Common myeloid progenitor, CD34-positive (primary cell): ENCODE results near the gene PRKCE.

Experiments used
- CTCF ChIA-PET: fragments of 350-600 bp; sonication (Branson Sonifier 250); formaldehyde crosslinking; loops from one replicate; lab custom pipeline; 2021; ENCODE audit warnings: antibody characterized with exemption; lab: Charles Lee
- POLR2A ChIA-PET: fragments of 350-600 bp; sonication (Branson Sonifier 250); formaldehyde crosslinking; loops from one replicate; lab custom pipeline; 2021; ENCODE audit warnings: antibody characterized with exemption; lab: Charles Lee
- DNase-seq, 3 donors: peaks; one replicate each; pipeline versions ENCODE4 v3.0.0 to v3.0.0-alpha.2; 2013
- H3K27ac ChIP-seq, 2 experiments: 1 replicate in 1 of 2; 2 replicates in 1 of 2; pipeline ENCODE4 v1.7.0; 2013; ENCODE audit warnings: inconsistent platforms in 2 of 2, low read length in 2 of 2, mild to moderate bottlenecking in 2 of 2, low read depth in 1 of 2, moderate library complexity in 1 of 2; ENCODE audit not compliant: severe bottlenecking in 2 of 2, insufficient read depth in 1 of 2, poor library complexity in 1 of 2
- H3K27me3 ChIP-seq, 5 experiments: replicated peaks in 2 of 5; 1 replicate in 3 of 5; 2 replicates in 2 of 5; pipeline versions ENCODE4 v1.6.1 to v1.7.0; 2013; ENCODE audit warnings: low read length in 4 of 5, mild to moderate bottlenecking in 2 of 5, moderate library complexity in 2 of 5, inconsistent platforms in 1 of 5; ENCODE audit not compliant: insufficient read depth in 5 of 5, control insufficient read depth in 4 of 5
- H3K36me3 ChIP-seq, 4 experiments: 1 replicate in 2 of 4; 2 replicates in 2 of 4; pipeline versions ENCODE4 v1.6.1 to v1.7.0; 2013; ENCODE audit warnings: low read length in 3 of 4, control low read depth in 1 of 4, mild to moderate bottlenecking in 1 of 4; ENCODE audit not compliant: control insufficient read depth in 4 of 4, insufficient read depth in 4 of 4
- H3K4me1 ChIP-seq, 4 experiments: 1 replicate in 3 of 4; 2 replicates in 1 of 4; pipeline versions ENCODE4 v1.6.1 to v1.7.1; 2013; ENCODE audit warnings: low read length in 3 of 4, mild to moderate bottlenecking in 3 of 4, control low read depth in 1 of 4, inconsistent platforms in 1 of 4, moderate library complexity in 1 of 4; ENCODE audit not compliant: control insufficient read depth in 4 of 4, insufficient read depth in 4 of 4; ENCODE audit errors: control extremely low read depth in 1 of 4
- H3K4me3 ChIP-seq, 7 experiments: 1 replicate in 4 of 7; 2 replicates in 3 of 7; pipeline versions ENCODE4 v1.5.1 to v1.7.0; 2013; ENCODE audit warnings: mild to moderate bottlenecking in 7 of 7, low read length in 6 of 7, moderate library complexity in 6 of 7, inconsistent platforms in 2 of 7, low read depth in 2 of 7, control low read depth in 1 of 7; ENCODE audit not compliant: insufficient read depth in 4 of 7, control insufficient read depth in 1 of 7; ENCODE audit errors: extremely low read depth in 1 of 7
- H3K9me3 ChIP-seq, 5 experiments: 1 replicate in 4 of 5; 2 replicates in 1 of 5; pipeline versions ENCODE4 v1.6.1 to v1.7.1; 2013; ENCODE audit warnings: low read length in 4 of 5, mild to moderate bottlenecking in 2 of 5, inconsistent platforms in 1 of 5, low read depth in 1 of 5, moderate library complexity in 1 of 5; ENCODE audit not compliant: control insufficient read depth in 4 of 5, insufficient read depth in 2 of 5; ENCODE audit errors: control extremely low read depth in 1 of 5
- WGBS: methylation state at CpG from one replicate; pipeline ENCODE4 v1.1.5; 2013; ENCODE audit not compliant: insufficient coverage; 5-methylcytosine and 5-hydroxymethylcytosine counted together

Gene PRKCE

DNA sequence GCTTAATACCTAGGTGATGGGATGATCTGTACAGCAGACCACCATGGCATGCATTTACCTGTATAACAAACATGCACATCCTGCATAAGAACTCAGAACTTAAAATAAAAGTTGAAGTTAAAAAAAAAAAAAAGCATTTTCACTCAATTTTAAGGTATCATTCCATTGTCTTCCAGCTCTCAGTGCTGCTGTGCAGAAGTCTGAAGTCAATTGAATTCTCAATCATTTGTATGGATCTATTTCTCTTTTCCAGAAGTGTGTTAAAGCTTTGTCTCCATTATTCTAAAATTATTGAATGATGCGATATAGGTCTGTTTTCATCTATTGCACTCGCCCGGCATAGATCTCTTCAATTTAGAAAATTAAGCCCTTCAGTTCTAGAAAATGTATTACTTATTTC is 443.2 kb downstream of the PRKCE start:
- ChIA-PET CTCF (no interaction called here), POLR2A (interaction anchor here (0.7 kb wide), 1 partner anchor 25 kb away, joined by 12 read pairs; no protein-coding TSS in a partner anchor)
- peaks cover 0 to 12% (median 3%) of the 10 kb centered on the region in 4 experiments for H3K36me3 ChIP-seq

DNA sequence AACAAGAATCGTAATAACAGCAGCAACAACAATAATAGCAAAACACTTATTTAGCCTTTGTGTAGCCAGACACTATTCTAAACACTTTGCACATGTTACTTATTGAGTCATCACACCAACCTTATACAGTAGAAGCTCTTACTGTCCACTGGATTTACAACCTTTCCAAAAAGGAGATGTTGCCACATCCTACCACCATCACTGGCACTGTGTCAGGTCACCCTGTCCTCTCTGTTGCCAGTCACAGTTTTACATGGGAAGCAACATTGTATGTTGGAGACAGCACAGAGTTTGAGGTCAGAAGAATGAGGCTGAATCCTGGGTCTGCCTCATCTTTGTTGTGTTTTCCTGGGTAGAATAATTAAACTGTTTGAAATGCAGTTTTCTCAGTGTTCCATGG is 444.4 kb downstream of the PRKCE start:
- 100% methylated on average over 1 of the region's 1 CpG for WGBS
- H3K27ac ChIP-seq, result no peak overlapping the region
- H3K9me3 ChIP-seq, result peaks cover 0 to 14% (median 2%) of the 10 kb centered on the region in 5 experiments
- CTCF ChIA-PET, result no interaction called here
- POLR2A ChIA-PET, result no interaction called here
- H3K27me3 ChIP-seq, result no peaks in the 10 kb centered on the region
- DNase-seq, result peak in 1 of 3 donors; percentile 6
- peaks cover 0 to 8% (median 0%) of the 10 kb centered on the region in 4 experiments for H3K4me1 ChIP-seq
- peaks cover 0 to 12% (median 0%) of the 10 kb centered on the region in 4 experiments for H3K36me3 ChIP-seq
- no peak overlapping the region for H3K4me3 ChIP-seq

More for the DNA sequence above, 443.2 kb downstream of the PRKCE start:
- peak in 1 of 3 donors; percentile 22 for DNase-seq
- Histone ChIP-seq H3K4me1 (peaks cover 0 to 8% (median 0%) of the 10 kb centered on the region in 4 experiments), H3K4me3 (no peak overlapping the region), H3K27me3 (no peaks in the 10 kb centered on the region), H3K9me3 (peaks cover 0 to 14% (median 2%) of the 10 kb centered on the region in 5 experiments), H3K27ac (no peak overlapping the region)
- WGBS, result no CpG with 5 or more reads among the region's 3 CpGs

DNA sequence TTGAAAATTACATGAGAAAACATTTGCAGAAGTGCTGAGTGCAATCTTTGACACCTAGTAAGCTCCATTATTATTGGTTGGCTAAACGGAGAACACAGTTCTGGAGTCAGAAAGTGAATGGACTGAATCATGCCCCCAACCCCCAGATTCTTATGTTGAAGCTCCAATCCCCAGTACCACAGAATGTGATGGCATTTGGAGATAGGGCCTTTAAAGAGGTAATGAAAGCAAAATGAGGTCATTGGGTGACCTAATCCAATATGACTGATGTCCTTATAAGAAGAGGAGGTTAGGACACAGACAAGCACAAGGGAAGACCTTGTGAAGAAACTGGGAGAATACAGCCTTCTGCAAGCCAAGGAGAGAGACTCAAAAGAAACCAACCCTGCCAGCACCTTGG is 444.8 kb downstream of the PRKCE start:
- Histone ChIP-seq H3K4me1 (peaks cover 0 to 8% (median 0%) of the 10 kb centered on the region in 4 experiments), H3K27me3 (no peaks in the 10 kb centered on the region), H3K4me3 (no peak overlapping the region), H3K27ac (no peak overlapping the region), H3K9me3 (peaks cover 0 to 14% (median 2%) of the 10 kb centered on the region in 5 experiments), H3K36me3 (peaks cover 0 to 12% (median 0%) of the 10 kb centered on the region in 4 experiments)
- WGBS, result 100% methylated on average over 1 of the region's 1 CpG
- POLR2A ChIA-PET, result interaction anchor here (0.6 kb wide), 1 partner anchor 172 kb away, joined by 3 read pairs; no protein-coding TSS in a partner anchor
- DNase-seq, result peak in 1 of 3 donors; percentile 9
- CTCF ChIA-PET, result no interaction called here

DNA sequence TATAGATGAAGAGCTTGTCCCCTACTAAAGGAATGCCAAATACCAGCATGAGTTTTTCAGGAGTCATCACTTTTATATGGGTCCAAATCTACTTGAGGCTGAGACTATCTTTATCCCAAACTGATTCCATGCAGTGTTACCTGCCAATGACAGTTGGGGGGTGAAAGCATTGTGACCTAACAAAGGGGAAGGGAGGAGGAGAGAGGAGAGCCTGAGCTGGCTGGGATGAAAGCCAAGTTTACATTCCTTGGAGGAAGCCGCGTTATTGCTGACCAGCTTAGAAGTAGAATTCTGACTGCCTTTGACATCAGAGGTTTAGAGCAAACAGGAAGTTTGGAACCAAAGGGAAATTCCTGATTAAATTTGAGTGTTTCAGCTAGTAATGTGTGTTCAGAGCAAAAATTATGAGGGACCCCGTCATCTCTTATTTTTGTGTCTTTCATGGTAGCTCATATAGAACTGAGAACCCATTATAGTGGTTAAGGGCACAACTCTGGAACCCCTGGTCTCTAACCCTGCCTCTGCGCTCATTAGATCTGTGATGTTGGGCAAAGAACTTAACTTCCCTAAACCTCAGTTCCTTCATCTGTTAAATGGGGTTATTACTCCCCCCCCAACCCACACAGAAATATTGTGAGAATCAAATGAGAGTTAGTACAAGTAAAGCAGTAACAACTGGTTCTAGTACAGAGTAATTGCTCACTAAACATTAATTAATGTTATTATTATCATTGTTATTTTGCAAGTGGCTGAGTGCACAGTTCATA is 446.4 kb downstream of the PRKCE start:
- DNase-seq, result peak; percentile 48 to 81 (median 75)
- CTCF ChIA-PET, result interaction anchor here (0.9 kb wide), 1 partner anchor 35 kb away, joined by 3 read pairs; no protein-coding TSS in a partner anchor
- 0% methylated on average over 3 of the region's 4 CpGs for WGBS
- H3K9me3 ChIP-seq, result peaks cover 0 to 14% (median 2%) of the 10 kb centered on the region in 5 experiments
- H3K27me3 ChIP-seq, result no peaks in the 10 kb centered on the region
- peaks cover 0 to 8% (median 0%) of the 10 kb centered on the region in 4 experiments for H3K4me1 ChIP-seq
- POLR2A ChIA-PET, result no interaction called here
- peaks cover 0 to 12% (median 0%) of the 10 kb centered on the region in 4 experiments for H3K36me3 ChIP-seq
- H3K27ac ChIP-seq, result no peak overlapping the region
- H3K4me3 ChIP-seq, result no peak overlapping the region

DNA sequence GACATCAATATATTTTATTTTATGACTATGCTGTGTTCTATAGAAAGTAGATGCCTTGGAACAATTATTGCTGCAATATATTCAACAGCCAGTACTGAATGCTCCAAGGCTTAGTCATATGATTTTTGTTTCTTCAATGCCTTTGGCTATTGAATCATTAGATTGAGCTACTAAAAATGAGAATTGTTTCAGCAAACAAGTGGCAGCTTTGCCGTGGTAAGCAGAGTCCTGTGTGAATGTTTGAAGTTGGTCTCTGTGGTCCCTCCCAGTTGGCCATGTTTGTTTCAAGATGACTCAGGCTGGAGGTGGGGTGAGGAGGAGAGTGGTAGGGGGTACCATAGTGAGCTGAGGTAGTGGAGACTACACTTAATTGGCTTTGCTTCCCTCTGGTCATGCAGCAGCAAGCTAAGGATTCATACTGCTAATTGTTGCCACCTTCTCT is 447.2 kb downstream of the PRKCE start:
- no peak for DNase-seq
- ChIA-PET CTCF (no interaction called here), POLR2A (no interaction called here)

DNA sequence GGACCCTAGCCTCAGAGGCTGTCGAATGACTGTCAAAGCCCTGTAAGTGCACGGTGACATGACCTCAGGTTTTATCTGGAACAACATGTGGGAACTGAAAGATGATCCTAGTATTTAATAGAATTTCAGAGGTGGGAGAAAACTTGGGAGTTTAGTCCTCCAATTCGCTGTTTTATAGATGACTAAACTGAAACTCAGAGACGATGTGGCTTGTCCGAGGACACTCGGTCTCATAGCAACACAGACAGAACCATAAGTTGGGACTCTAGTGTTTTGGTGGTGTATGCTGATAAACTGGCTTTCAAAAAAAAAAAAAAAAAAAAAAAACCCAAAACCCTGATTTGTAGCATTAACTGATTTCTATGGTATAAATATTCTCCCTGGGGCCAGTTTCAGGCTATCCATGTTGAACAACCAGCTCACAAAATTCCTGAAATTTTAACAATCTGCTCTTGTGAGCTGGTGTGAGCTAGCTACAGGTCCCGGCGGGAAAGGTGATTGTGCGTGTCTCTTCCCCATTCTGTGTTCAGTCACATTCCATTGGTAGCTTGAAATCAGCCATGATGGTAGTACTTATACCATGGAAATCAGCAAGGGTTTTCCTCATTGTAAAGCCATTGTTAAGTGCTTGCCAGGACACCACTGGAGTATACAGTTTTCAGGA is 450.2 kb downstream of the PRKCE start:
- Histone ChIP-seq H3K36me3 (peaks cover 0 to 15% (median 1%) of the 10 kb centered on the region in 4 experiments), H3K27me3 (no peaks in the 10 kb centered on the region), H3K27ac (no peak overlapping the region), H3K9me3 (peaks cover 3 to 30% (median 8%) of the 10 kb centered on the region in 5 experiments), H3K4me1 (peaks cover 0 to 8% (median 0%) of the 10 kb centered on the region in 4 experiments), H3K4me3 (no peak overlapping the region)
- ChIA-PET POLR2A (no interaction called here), CTCF (no interaction called here)
- whole genome bisulfite sequencing, result 100% methylated on average over 5 of the region's 9 CpGs
- DNase-seq, result no peak

More for the DNA sequence above, 447.2 kb downstream of the PRKCE start:
- peaks cover 0 to 8% (median 0%) of the 10 kb centered on the region in 4 experiments for H3K4me1 ChIP-seq
- H3K9me3 ChIP-seq, result peaks cover 0 to 19% (median 2%) of the 10 kb centered on the region in 5 experiments
- H3K27ac ChIP-seq, result no peak overlapping the region
- 100% methylated on average over 1 of the region's 1 CpG for WGBS
- no peaks in the 10 kb centered on the region for H3K27me3 ChIP-seq
- no peak overlapping the region for H3K4me3 ChIP-seq
- H3K36me3 ChIP-seq, result peaks cover 0 to 12% (median 0%) of the 10 kb centered on the region in 4 experiments
